CD14-positive monocyte (primary cell): ENCODE results near the gene EPHA2. TPM values are rescaled to one million over a fixed set of nuclear protein-coding genes. Genes with fewer than 3 reads are reported as not detected.

Experiments
- DNase-seq, 3 donors: peaks; one replicate each; pipeline ENCODE4 v3.0.0-alpha.2; 2011 to 2022
- H2AFZ ChIP-seq: 2 replicates; pipeline ENCODE4 v1.6.0; 2012; ENCODE audit warnings: mild to moderate bottlenecking, low read depth, low read length, inconsistent platforms; ENCODE audit not compliant: insufficient read depth, poor library complexity, severe bottlenecking
- H3K27ac ChIP-seq, 2 donors: 1 replicate in 1 of 2; 2 replicates in 1 of 2; pipeline ENCODE4 v1.5.1; 2012 to 2013; ENCODE audit warnings: low read length in 2 of 2, control low read depth in 1 of 2, inconsistent platforms in 1 of 2, low read depth in 1 of 2, mild to moderate bottlenecking in 1 of 2
- H3K27me3 ChIP-seq, 2 donors: one replicate each; pipeline versions ENCODE4 v1.6.0 to v1.6.1; 2011 to 2013; ENCODE audit warnings: low read length in 2 of 2; ENCODE audit not compliant: control insufficient read depth in 2 of 2, insufficient read depth in 2 of 2
- H3K36me3 ChIP-seq, 2 donors: replicated peaks in 1 of 2; 1 replicate in 1 of 2; 2 replicates in 1 of 2; pipeline versions ENCODE4 v1.5.1 to v1.6.1; 2012 to 2013; ENCODE audit warnings: low read length in 2 of 2, control low read depth in 1 of 2, inconsistent platforms in 1 of 2, mild to moderate bottlenecking in 1 of 2; ENCODE audit not compliant: insufficient read depth in 2 of 2, control insufficient read depth in 1 of 2
- H3K4me1 ChIP-seq, 2 donors: 1 replicate in 1 of 2; 2 replicates in 1 of 2; pipeline versions ENCODE4 v1.5.1 to v1.6.1; 2012 to 2013; ENCODE audit warnings: low read length in 2 of 2, control low read depth in 1 of 2, inconsistent platforms in 1 of 2, mild to moderate bottlenecking in 1 of 2, moderate library complexity in 1 of 2; ENCODE audit not compliant: insufficient read depth in 2 of 2, control insufficient read depth in 1 of 2
- H3K4me2 ChIP-seq: replicated peaks from 2 replicates; pipeline ENCODE3; 2012; ENCODE audit warnings: low read length, moderate library complexity, mild to moderate bottlenecking; ENCODE audit not compliant: poor library complexity, severe bottlenecking; ENCODE audit errors: extremely low read depth
- H3K4me3 ChIP-seq, 3 experiments: fragments of 200-600 bp in 1 of 3; sonication (generic) in 1 of 3; replicated peaks in 1 of 3; 1 replicate in 2 of 3; 2 replicates in 1 of 3; pipeline ENCODE4 v1.5.1; 2011 to 2013; ENCODE audit warnings: low read length in 3 of 3, mild to moderate bottlenecking in 3 of 3, control low read depth in 2 of 3, low read depth in 2 of 3, inconsistent platforms in 1 of 3, moderate library complexity in 1 of 3
- H3K79me2 ChIP-seq: 2 replicates; pipeline ENCODE4 v1.6.0; 2012; ENCODE audit warnings: mild to moderate bottlenecking, control low read depth, inconsistent platforms, low read length, moderate library complexity; ENCODE audit not compliant: insufficient read depth
- H3K9ac ChIP-seq: 2 replicates; pipeline ENCODE4 v1.6.0; 2017; ENCODE audit warnings: low read length, mild to moderate bottlenecking; ENCODE audit not compliant: insufficient read depth, poor library complexity, severe bottlenecking
- H3K9me3 ChIP-seq, 2 donors: replicated peaks in 1 of 2; 1 replicate in 1 of 2; 2 replicates in 1 of 2; pipeline versions ENCODE4 v1.5.1 to v1.6.1; 2012 to 2013; ENCODE audit warnings: low read length in 2 of 2, control low read depth in 1 of 2; ENCODE audit not compliant: control insufficient read depth in 1 of 2, insufficient read depth in 1 of 2
- H4K20me1 ChIP-seq: 2 replicates; pipeline ENCODE4 v1.6.0; 2012; ENCODE audit warnings: mild to moderate bottlenecking, low read length, control low read depth, moderate library complexity; ENCODE audit not compliant: insufficient read depth
- H3K27ac Mint-ChIP-seq, 7 donors: one replicate each; pipeline ENCODE4 v1.8.0; 2020; ENCODE audit warnings: mild to moderate bottlenecking in 7 of 7, mixed read lengths in 7 of 7, moderate library complexity in 6 of 7, inconsistent platforms in 2 of 7
- H3K27me3 Mint-ChIP-seq, 3 donors: one replicate each; pipeline ENCODE4 v1.8.0; 2021 to 2022; ENCODE audit warnings: low read depth in 3 of 3, mild to moderate bottlenecking in 3 of 3, mixed read lengths in 3 of 3, moderate library complexity in 3 of 3, inconsistent platforms in 1 of 3
- H3K36me3 Mint-ChIP-seq, 2 donors: one replicate each; pipeline ENCODE4 v1.8.0; 2020; ENCODE audit warnings: mixed read lengths in 2 of 2, inconsistent platforms in 1 of 2, mild to moderate bottlenecking in 1 of 2
- H3K4me1 Mint-ChIP-seq: one replicate; pipeline ENCODE4 v1.8.0; 2020; ENCODE audit warnings: mild to moderate bottlenecking, mixed read lengths
- H3K4me3 Mint-ChIP-seq, 2 donors: one replicate each; pipeline ENCODE4 v1.8.0; 2020; ENCODE audit warnings: mild to moderate bottlenecking in 2 of 2, mixed read lengths in 2 of 2, moderate library complexity in 1 of 2
- H3K9me3 Mint-ChIP-seq, 7 donors: one replicate each; pipeline ENCODE4 v1.8.0; 2020 to 2022; ENCODE audit warnings: mixed read lengths in 7 of 7, mild to moderate bottlenecking in 6 of 7, moderate library complexity in 6 of 7, inconsistent platforms in 2 of 7
- CTCF ChIP-seq: fragments of 200-600 bp; IDR thresholded peaks from one replicate; pipeline ENCODE4 v1.8.0; 2022; ENCODE audit warnings: antibody characterized with exemption, mild to moderate bottlenecking
- WGBS: methylation state at CpG from one replicate; pipeline ENCODE4 v1.1.5; 2013; ENCODE audit warnings: missing lambda C conversion rate; ENCODE audit not compliant: insufficient coverage; 5-methylcytosine and 5-hydroxymethylcytosine counted together
- intact Hi-C, 2 donors: fragments of 100-400 bp; cut with micrococcal nuclease; formaldehyde crosslinking; loops; one replicate each; pipeline versions ENCODE4 v1.15.0 to v1.15.1; 2023
- polyA plus RNA-seq, 3 donors: library from polyadenylated mRNA; depleted of rRNA in 1 of 3; unstranded in 2 of 3; stranded (reverse) in 1 of 3; fragments of 300-500 nt in 2 of 3; fragments of >200 nt in 1 of 3; fragmentation: Illumina TruSeq in 2 of 3; gene quantifications; 1 replicate in 2 of 3; 2 replicates in 1 of 3; pipeline ENCODE4 v1.2.3, GENCODE V29; 2012 to 2021

The EPHA2 gene
- polyA plus RNA-seq, 3 donors = 0.03 TPM; not detected in 2

GRCh38 chr1:16203550-16203949, 47.7 kb upstream of the EPHA2 start:
- H3K79me2 ChIP-seq = no peaks in the 10 kb centered on the region
- no peak for DNase-seq
- no peak overlapping the region for H3K4me3 Mint-ChIP-seq
- no peaks in the 10 kb centered on the region for H3K27me3 ChIP-seq
- H3K27ac ChIP-seq = no peak overlapping the region
- H3K9ac ChIP-seq = no peak overlapping the region
- no peak overlapping the region for H2AFZ ChIP-seq
- H3K36me3 Mint-ChIP-seq = peaks cover 7 to 19% of the 10 kb centered on the region in 2 donors
- H3K4me3 ChIP-seq = no peak overlapping the region
- H3K4me1 Mint-ChIP-seq = peaks cover 13% of the 10 kb centered on the region
- H3K9me3 Mint-ChIP-seq = no peaks in the 10 kb centered on the region
- H4K20me1 ChIP-seq = no peaks in the 10 kb centered on the region
- WGBS = 20% methylated on average over 2 of the region's 3 CpGs
- intact Hi-C loops = no loop called here
- H3K27ac Mint-ChIP-seq = no peak overlapping the region
- no peaks in the 10 kb centered on the region for H3K36me3 ChIP-seq
- H3K9me3 ChIP-seq = no peaks in the 10 kb centered on the region
- peaks cover 0 to 6% (median 0%) of the 10 kb centered on the region in 3 donors for H3K27me3 Mint-ChIP-seq
- TF ChIP-seq CTCF = no peak
- no peak overlapping the region for H3K4me2 ChIP-seq
- H3K4me1 ChIP-seq = peaks cover 21 to 26% of the 10 kb centered on the region in 2 donors

- Mint-ChIP-seq H3K27ac (peak overlapping the region in 2 of 7 donors; percentile 9 to 66), H3K4me1 (peaks cover 9% of the 10 kb centered on the region)
- intact Hi-C loops = no loop called here
These were observed 46.7 kb upstream of the EPHA2 start for GRCh38 chr1:16202281-16203210.

More at GRCh38 chr1:16202281-16203210, 46.7 kb upstream of the EPHA2 start:
- Histone ChIP-seq H3K9ac (no peak overlapping the region), H3K27me3 (no peaks in the 10 kb centered on the region), H3K4me2 (no peak overlapping the region), H3K9me3 (no peaks in the 10 kb centered on the region), H4K20me1 (no peaks in the 10 kb centered on the region), H3K27ac (no peak overlapping the region), H3K36me3 (no peaks in the 10 kb centered on the region), H2AFZ (no peak overlapping the region), H3K79me2 (no peaks in the 10 kb centered on the region), H3K4me1 (peaks cover 11 to 19% of the 10 kb centered on the region in 2 donors), H3K4me3 (no peak overlapping the region)
- no peak for DNase-seq
- 98% methylated on average over 12 of the region's 24 CpGs for WGBS
- TF ChIP-seq CTCF = no peak
- Mint-ChIP-seq H3K9me3 (no peaks in the 10 kb centered on the region), H3K36me3 (peaks cover 7 to 20% of the 10 kb centered on the region in 2 donors), H3K4me3 (no peak overlapping the region), H3K27me3 (peaks cover 0 to 6% (median 0%) of the 10 kb centered on the region in 3 donors)
